ENCODE results near the gene HUWE1. TPM values are rescaled to one million over a fixed set of nuclear protein-coding genes. Genes with fewer than 3 reads are reported as not detected.

Gene HUWE1
- total and polyA plus RNA-seq, 9 of the 15 experiments (the other 6 are each of a cell fraction or from before 2014, with no cell fraction given): 23.9 to 204 (median 65.1) TPM

DNA sequence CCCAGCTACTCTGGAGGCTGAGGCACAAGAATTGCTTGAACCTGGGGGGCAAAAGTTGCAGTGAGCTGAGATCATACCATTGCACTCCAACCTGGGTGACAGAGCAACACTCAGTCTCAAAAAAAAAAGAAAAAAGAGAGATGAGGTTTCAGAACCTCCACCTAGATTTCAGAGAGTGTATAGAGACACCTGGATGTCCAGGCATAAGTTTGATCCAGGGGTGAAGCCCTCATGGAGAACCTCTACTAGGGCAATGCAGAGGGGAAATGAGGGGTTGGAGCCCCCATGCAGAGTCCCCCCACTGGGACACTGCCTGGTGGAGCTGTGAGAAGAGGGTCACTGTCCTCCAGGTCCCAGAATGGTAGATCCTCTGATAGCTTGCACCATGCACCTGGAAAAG, 159.5 kb downstream of the HUWE1 start:
- Histone ChIP-seq H3K79me2 (ENCODE audit: control insufficient read depth, insufficient read depth, low read length) (no peaks in the 10 kb centered on the region), H3K9ac (ENCODE audit: insufficient read depth in 1 of 2, low read depth in 2 of 2, low read length in 2 of 2) (no peak overlapping the region), H3K9me3 (replicated peaks; ENCODE audit: control insufficient read depth, insufficient read depth, low read depth, low read length) (no peaks in the 10 kb centered on the region), H3K4me1 (replicated peaks in 1 of 2; ENCODE audit: control insufficient read depth in 2 of 2, insufficient read depth in 2 of 2, low read length in 2 of 2) (no peaks in the 10 kb centered on the region), H3K27ac (ENCODE audit: extremely low read depth, low read depth, low read length) (no peak overlapping the region), H3K27me3 (ENCODE audit: control insufficient read depth in 2 of 2, insufficient read depth in 2 of 2, low read length in 2 of 2) (no peaks in the 10 kb centered on the region), H3K9me1 (ENCODE audit: control insufficient read depth, insufficient read depth, low read length) (no peaks in the 10 kb centered on the region), H4K20me1 (replicated peaks; ENCODE audit: control insufficient read depth, insufficient read depth, low read length) (no peaks in the 10 kb centered on the region), H3K36me3 (ENCODE audit: control insufficient read depth, insufficient read depth, low read length) (no peaks in the 10 kb centered on the region), H3K4me3 (no peak overlapping the region), H3K4me2 (ENCODE audit: insufficient read depth, low read length) (no peak overlapping the region), H2AFZ (ENCODE audit: low read depth, low read length) (no peak overlapping the region)
- no peak for DNase-seq (ENCODE audit: extremely low read depth in 1 of 4, low spot score in 3 of 4)
- no TSS peak for BruUV-seq (replicated peaks)
- intact Hi-C loops (cut with micrococcal nuclease): no loop called here
- ATAC-seq: no peak
- no peak for FAIRE-seq
- POLR2A ChIA-PET: no interaction called here
- TF ChIP-seq ZFP36 (IDR thresholded peaks at IDR 0.05; ENCODE audit: low read depth, low read length, partially characterized antibody): peak; percentile 16
- TF ChIP-seq CBX3 (IDR thresholded peaks at IDR 0.05; ENCODE audit: borderline replicate concordance in 1 of 2, low read length in 2 of 2): peak in 1 of 2 experiments; percentile 63; a peak in 1 of 3 replicates
- TF ChIP-seq CBX5 (IDR thresholded peaks at IDR 0.05; ENCODE audit: borderline replicate concordance, low read depth): peak; percentile 55; the same call in 1 of the 2 replicates
- TF ChIP-seq, protein P1, sequence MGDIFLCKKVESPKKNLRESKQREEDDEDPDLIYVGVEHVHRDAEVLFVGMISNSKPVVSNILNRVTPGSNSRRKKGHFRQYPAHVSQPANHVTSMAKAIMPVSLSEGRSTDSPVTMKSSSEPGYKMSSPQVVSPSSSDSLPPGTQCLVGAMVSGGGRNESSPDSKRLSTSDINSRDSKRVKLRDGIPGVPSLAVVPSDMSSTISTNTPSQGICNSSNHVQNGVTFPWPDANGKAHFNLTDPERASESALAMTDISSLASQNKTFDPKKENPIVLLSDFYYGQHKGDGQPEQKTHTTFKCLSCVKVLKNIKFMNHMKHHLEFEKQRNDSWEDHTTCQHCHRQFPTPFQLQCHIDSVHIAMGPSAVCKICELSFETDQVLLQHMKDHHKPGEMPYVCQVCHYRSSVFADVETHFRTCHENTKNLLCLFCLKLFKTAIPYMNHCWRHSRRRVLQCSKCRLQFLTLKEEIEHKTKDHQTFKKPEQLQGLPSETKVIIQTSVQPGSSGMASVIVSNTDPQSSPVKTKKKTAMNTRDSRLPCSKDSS (IDR thresholded peaks at IDR 0.05; ENCODE audit: low read depth, partially characterized antibody): peak; percentile 46
- TF ChIP-seq, protein P2, sequence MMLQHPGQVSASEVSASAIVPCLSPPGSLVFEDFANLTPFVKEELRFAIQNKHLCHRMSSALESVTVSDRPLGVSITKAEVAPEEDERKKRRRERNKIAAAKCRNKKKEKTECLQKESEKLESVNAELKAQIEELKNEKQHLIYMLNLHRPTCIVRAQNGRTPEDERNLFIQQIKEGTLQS (IDR thresholded peaks at IDR 0.05): no peak
- TF ChIP-seq, protein P2 (CRISPR knock-in tag; conservative IDR thresholded peaks at IDR 0.05): no peak
- CTCF ChIA-PET (ENCODE audit: low intra/inter-chr PET ratio): no interaction called here
- in situ Hi-C loops (cut with MboI): no loop called here

Measured in K562 (cell line).